Fibroblast of skin of left quadriceps (primary cell): Measurements from ENCODE around the gene RASGEF1B.

Source experiments
- DNase-seq, 2 experiments: peaks; one replicate each; pipeline ENCODE4 v3.0.0-alpha.2; 2013; ENCODE audit warnings: low read depth in 2 of 2

RASGEF1B gene

GRCh38 chr4:81399306-81400086 lies 72.2 kb downstream of the RASGEF1B start:
- no peak for DNase-seq

- no peak for DNase-seq
These were observed 73.3 kb downstream of the RASGEF1B start for GRCh38 chr4:81398379-81398778.

- DNase-seq = no peak
These were observed 74.1 kb downstream of the RASGEF1B start for GRCh38 chr4:81397635-81398034.

- no peak for DNase-seq
These were observed 76.5 kb downstream of the RASGEF1B start for GRCh38 chr4:81395239-81395638.

GRCh38 chr4:81392164-81392563 lies 79.5 kb downstream of the RASGEF1B start:
- DNase-seq = no peak

- DNase-seq = no peak
These were observed 82.0 kb downstream of the RASGEF1B start for GRCh38 chr4:81389720-81390119.

GRCh38 chr4:81380437-81380836 lies 91.3 kb downstream of the RASGEF1B start:
- no peak for DNase-seq

GRCh38 chr4:81378386-81378785 lies 93.3 kb downstream of the RASGEF1B start:
- peak; percentile 37 to 40 for DNase-seq

GRCh38 chr4:81377191-81377590 lies 94.5 kb downstream of the RASGEF1B start:
- DNase-seq = no peak

GRCh38 chr4:81376720-81377119 lies 95.0 kb downstream of the RASGEF1B start:
- no peak for DNase-seq
